Daoy (cell line): ENCODE results near the gene BCO1. TPM values are rescaled to one million over a fixed set of nuclear protein-coding genes. Genes with fewer than 3 reads are reported as not detected.

Experiments used
- DNase-seq: peaks from one replicate; pipeline ENCODE4 v3.0.0-alpha.2; 2015; ENCODE audit warnings: low read depth
- total RNA-seq: library from RNA; depleted of rRNA; stranded (reverse); fragments of >200 nt; shearing (Covaris generic); gene quantifications from 2 replicates; pipeline ENCODE4 v1.2.3, GENCODE V29; 2014; rRNA removed

The BCO1 gene
- total RNA-seq, 1 experiment from 2014 or later = not detected

- DNase-seq = peak; percentile 19
Measured at GRCh38 chr16:81318711-81319110, 80.2 kb downstream of the BCO1 start.

- DNase-seq = peak; percentile 47
Measured at GRCh38 chr16:81319221-81319912, 80.9 kb downstream of the BCO1 start.

GRCh38 chr16:81321039-81321438, 82.5 kb downstream of the BCO1 start:
- DNase-seq = no peak

- no peak for DNase-seq
Measured at GRCh38 chr16:81321536-81321935, 83.0 kb downstream of the BCO1 start.

- DNase-seq = peak; percentile 15
Measured at GRCh38 chr16:81324808-81325207, 86.3 kb downstream of the BCO1 start.

GRCh38 chr16:81327011-81327410, 88.5 kb downstream of the BCO1 start:
- DNase-seq = no peak

- DNase-seq = no peak
Measured at GRCh38 chr16:81327447-81328196, 89.1 kb downstream of the BCO1 start.

- no peak for DNase-seq
Measured at GRCh38 chr16:81329947-81330346, 91.5 kb downstream of the BCO1 start.

GRCh38 chr16:81333356-81333755, 94.9 kb downstream of the BCO1 start:
- no peak for DNase-seq

GRCh38 chr16:81335669-81336068, 97.2 kb downstream of the BCO1 start:
- no peak for DNase-seq

GRCh38 chr16:81337097-81337496, 98.6 kb downstream of the BCO1 start:
- no peak for DNase-seq

Other genes with a start within 250 kb of the BCO1 start
- gene CMC2, start 231.8 kb upstream of the BCO1 start, total RNA-seq = 144 and 148 TPM in 2 replicates
- gene CENPN, start 231.5 kb upstream of the BCO1 start, total RNA-seq = 103 and 130 TPM in 2 replicates
- gene ATMIN, start 202.8 kb upstream of the BCO1 start, total RNA-seq = 23.9 and 25.6 TPM in 2 replicates
- gene C16orf46, start 161.5 kb upstream of the BCO1 start, total RNA-seq = 0.09 and 0.29 TPM in 2 replicates
- gene GCSH, start 142.3 kb upstream of the BCO1 start, total RNA-seq = 32.1 and 38.2 TPM in 2 replicates
- 8.8 and 12.4 TPM in 2 replicates for gene GAN, start 76.3 kb downstream of the BCO1 start, total RNA-seq
- gene CMIP, start 206.1 kb downstream of the BCO1 start, total RNA-seq = 5.6 and 6.9 TPM in 2 replicates